Renal pelvis (tissue), 4 donors: Measurements from ENCODE around the gene ZAP70. TPM values are rescaled to one million over a fixed set of nuclear protein-coding genes. Genes with fewer than 3 reads are reported as not detected.

Experiments
- DNase-seq: peaks from one replicate; pipeline ENCODE4 v3.0.0-alpha.2; 2013
- polyA plus RNA-seq, 3 donors: library from polyadenylated mRNA; unstranded; fragments of 120-200 nt; gene quantifications; one replicate each; pipeline ENCODE4 v1.2.1, GENCODE V29; 2013; ENCODE audit not compliant: insufficient read length in 3 of 3

ZAP70 gene
- polyA plus RNA-seq, 3 donors = 2.4 to 3.3 (median 2.7) TPM

GRCh38 chr2:97781981-97782380 is 68.6 kb downstream of the ZAP70 start:
- no peak for DNase-seq

- no peak for DNase-seq
Observed at GRCh38 chr2:97784953-97785352, 71.6 kb downstream of the ZAP70 start.

GRCh38 chr2:97785818-97786217 is 72.4 kb downstream of the ZAP70 start:
- no peak for DNase-seq

GRCh38 chr2:97788986-97789644 is 75.7 kb downstream of the ZAP70 start:
- no peak for DNase-seq

Other genes with a start within 250 kb of the ZAP70 start
- gene ANKRD36B, start 123.7 kb upstream of the ZAP70 start, polyA plus RNA-seq = 10 to 100 TPM; 29.0 to 38.8 (median 29.9) TPM
- gene COX5B, start 67.5 kb upstream of the ZAP70 start, polyA plus RNA-seq = 100 to 1,000 TPM; 190 to 246 (median 208) TPM
- gene ACTR1B, start 49.5 kb upstream of the ZAP70 start, polyA plus RNA-seq = 10 to 100 TPM; 64.1 to 69.8 (median 67.4) TPM
- 10 to 100 TPM in 2 of 3 donors, 1 to 10 TPM in 1; 6.6 to 22.1 (median 19.0) TPM for gene C2orf92, start 43.9 kb upstream of the ZAP70 start, polyA plus RNA-seq